PFSK-1 (cell line): Measurements from ENCODE around the gene GNG8.

Experiments used
- POLR2AphosphoS5 ChIP-seq: IDR thresholded peaks from 2 replicates; pipeline ENCODE4 v1.6.1; 2012; ENCODE audit warnings: low read depth, mild to moderate bottlenecking, control low read depth, low read length, moderate library complexity
- REST ChIP-seq, 2 experiments: IDR thresholded peaks; 2 replicates each; pipeline versions ENCODE4 v1.6.1 to v1.8.0; 2011 to 2012; ENCODE audit warnings: low read depth in 2 of 2, low read length in 2 of 2, control low read depth in 1 of 2, inconsistent platforms in 1 of 2, mild to moderate bottlenecking in 1 of 2, moderate library complexity in 1 of 2; ENCODE audit not compliant: insufficient read depth in 1 of 2
- SIN3A ChIP-seq: IDR thresholded peaks from 2 replicates; pipeline ENCODE4 v1.6.1; 2012; ENCODE audit warnings: mild to moderate bottlenecking, low read length, moderate library complexity, borderline replicate concordance; ENCODE audit not compliant: insufficient read depth

- TF ChIP-seq SIN3A: no peak
- no peak for TF ChIP-seq REST (IDR thresholded peaks at IDR 0.05; ENCODE audit: insufficient read depth in 1 of 2, low read depth in 2 of 2, low read length in 2 of 2)
- TF ChIP-seq POLR2AphosphoS5: no peak
Measured at GRCh38 chr19:46624958-46625661, 10.9 kb downstream of the GNG8 start, which contains the start of gene PTGIR.
